Right lobe of liver (tissue), 4 donors: Measurements from ENCODE around the gene HOXC4.
"Not testable (repeated sequence)": the region's sequence is repeated elsewhere in the genome, so short reads cannot be mapped to it uniquely, and the experiment has no call there.

Source experiments
- CTCF ChIP-seq, 4 donors: fragments of 200-600 bp in 3 of 4; fragments of 450-650 bp in 1 of 4; IDR thresholded peaks; one replicate each; pipeline versions ENCODE4 v1.5.1 to v1.8.0; 2016 to 2022; ENCODE audit warnings: antibody characterized with exemption in 4 of 4, mild to moderate bottlenecking in 2 of 4
- POLR2A ChIP-seq: fragments of 450-650 bp; IDR thresholded peaks from one replicate; pipeline ENCODE4 v1.6.1; 2017; ENCODE audit warnings: antibody characterized with exemption, mild to moderate bottlenecking
- donor health status: DM: no; HTN: no; CAD: no.
- donor health status: DM: no; HTN: no; CAD: no.
- donor health status: DM: no; HTN: yes; CAD: no.

DNA sequence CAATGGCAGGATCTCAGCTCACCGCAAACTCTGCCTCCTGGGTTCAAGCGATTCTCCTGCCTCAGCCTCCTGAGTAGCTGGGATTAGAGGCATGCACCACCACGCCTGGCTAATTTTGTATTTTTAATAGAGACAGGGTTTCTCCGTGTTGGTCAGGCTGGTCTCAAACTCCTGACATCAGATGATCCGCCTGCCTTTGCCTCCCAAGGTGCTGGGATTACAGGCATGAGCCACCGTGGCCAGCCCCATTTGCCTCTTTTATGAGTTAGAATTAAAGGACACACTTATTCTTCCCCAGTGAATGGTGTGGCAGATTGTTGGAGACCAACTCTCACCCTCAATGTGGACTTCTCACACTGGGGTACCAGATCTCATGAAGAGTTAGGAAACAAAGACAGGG is 11.6 kb upstream of the HOXC4 start:
- not testable (repeated sequence) for TF ChIP-seq CTCF (IDR thresholded peaks at IDR 0.05); POLR2A
